ENCODE measurements around the gene TSNAXIP1. TPM values are rescaled to one million over a fixed set of nuclear protein-coding genes. Genes with fewer than 3 reads are reported as not detected.

Gene TSNAXIP1
- total RNA-seq, 1 donor from 2014 or later: 2.8 TPM

GRCh38 chr16:67841816-67842508, 35.3 kb downstream of the TSNAXIP1 start, which contains the start of gene THAP11:
TSS of gene THAP11 (plus strand) at chr16:67842320. CDS start at chr16:67842555, 235 bp downstream.
- peaks cover 14% of the 10 kb centered on the region for H3K27me3 Mint-ChIP-seq (ENCODE audit: unreplicated experiment)
- peak; percentile 80 for TF ChIP-seq CTCF (IDR thresholded peaks at IDR 0.05; ENCODE audit: unreplicated experiment)
- H3K4me1 Mint-ChIP-seq (ENCODE audit: unreplicated experiment): peaks cover 26% of the 10 kb centered on the region
- peak; percentile 98 for DNase-seq (ENCODE audit: low spot score)
- H3K27ac Mint-ChIP-seq (ENCODE audit: unreplicated experiment): peak within 1 kb of the TSS; percentile 67
- no peaks in the 10 kb centered on the region for H3K36me3 Mint-ChIP-seq (ENCODE audit: low read depth, unreplicated experiment)
- peak within 1 kb of the TSS; percentile 91 for H3K4me3 Mint-ChIP-seq (ENCODE audit: unreplicated experiment)
- H3K9me3 Mint-ChIP-seq (ENCODE audit: unreplicated experiment): no peaks in the 10 kb centered on the region

GRCh38 chr16:67842509-67843342, 36.0 kb downstream of the TSNAXIP1 start:
- H3K9me3 Mint-ChIP-seq (ENCODE audit: unreplicated experiment): no peaks in the 10 kb centered on the region
- DNase-seq (ENCODE audit: low spot score): peak; percentile 59
- peak overlapping the region; percentile 91 for H3K4me3 Mint-ChIP-seq (ENCODE audit: unreplicated experiment)
- no peak for TF ChIP-seq CTCF (IDR thresholded peaks at IDR 0.05; ENCODE audit: unreplicated experiment)
- H3K27me3 Mint-ChIP-seq (ENCODE audit: unreplicated experiment): peaks cover 13% of the 10 kb centered on the region
- H3K4me1 Mint-ChIP-seq (ENCODE audit: unreplicated experiment): peaks cover 29% of the 10 kb centered on the region
- no peak overlapping the region for H3K27ac Mint-ChIP-seq (ENCODE audit: unreplicated experiment)
- H3K36me3 Mint-ChIP-seq (ENCODE audit: low read depth, unreplicated experiment): no peaks in the 10 kb centered on the region

GRCh38 chr16:67843343-67843765, 36.7 kb downstream of the TSNAXIP1 start:
- H3K4me1 Mint-ChIP-seq (ENCODE audit: unreplicated experiment): peaks cover 34% of the 10 kb centered on the region
- peak overlapping the region; percentile 30 for H3K27ac Mint-ChIP-seq (ENCODE audit: unreplicated experiment)
- H3K4me3 Mint-ChIP-seq (ENCODE audit: unreplicated experiment): peak overlapping the region; percentile 91
- H3K36me3 Mint-ChIP-seq (ENCODE audit: low read depth, unreplicated experiment): no peaks in the 10 kb centered on the region
- no peak for TF ChIP-seq CTCF (IDR thresholded peaks at IDR 0.05; ENCODE audit: unreplicated experiment)
- peaks cover 13% of the 10 kb centered on the region for H3K27me3 Mint-ChIP-seq (ENCODE audit: unreplicated experiment)
- DNase-seq (ENCODE audit: low spot score): peak; percentile 15
- H3K9me3 Mint-ChIP-seq (ENCODE audit: unreplicated experiment): no peaks in the 10 kb centered on the region

GRCh38 chr16:67844497-67844896, 37.8 kb downstream of the TSNAXIP1 start:
- TF ChIP-seq CTCF (IDR thresholded peaks at IDR 0.05; ENCODE audit: unreplicated experiment): no peak
- peaks cover 13% of the 10 kb centered on the region for H3K27me3 Mint-ChIP-seq (ENCODE audit: unreplicated experiment)
- peaks cover 34% of the 10 kb centered on the region for H3K4me1 Mint-ChIP-seq (ENCODE audit: unreplicated experiment)
- no peak overlapping the region for H3K4me3 Mint-ChIP-seq (ENCODE audit: unreplicated experiment)
- no peaks in the 10 kb centered on the region for H3K36me3 Mint-ChIP-seq (ENCODE audit: low read depth, unreplicated experiment)
- no peak for DNase-seq (ENCODE audit: low spot score)
- no peaks in the 10 kb centered on the region for H3K9me3 Mint-ChIP-seq (ENCODE audit: unreplicated experiment)
- no peak overlapping the region for H3K27ac Mint-ChIP-seq (ENCODE audit: unreplicated experiment)

Data from endothelial cell (in vitro differentiated cells).